GM18868 (cell line): ENCODE data around the gene NFATC1.

Source experiments
- ATAC-seq: cut with Tn5 transposase; IDR thresholded peaks from one replicate; pipeline ENCODE4 v1.9.1; 2021; ENCODE audit warnings: mild to moderate bottlenecking, moderate library complexity; ENCODE audit not compliant: unreplicated experiment

The NFATC1 gene

DNA sequence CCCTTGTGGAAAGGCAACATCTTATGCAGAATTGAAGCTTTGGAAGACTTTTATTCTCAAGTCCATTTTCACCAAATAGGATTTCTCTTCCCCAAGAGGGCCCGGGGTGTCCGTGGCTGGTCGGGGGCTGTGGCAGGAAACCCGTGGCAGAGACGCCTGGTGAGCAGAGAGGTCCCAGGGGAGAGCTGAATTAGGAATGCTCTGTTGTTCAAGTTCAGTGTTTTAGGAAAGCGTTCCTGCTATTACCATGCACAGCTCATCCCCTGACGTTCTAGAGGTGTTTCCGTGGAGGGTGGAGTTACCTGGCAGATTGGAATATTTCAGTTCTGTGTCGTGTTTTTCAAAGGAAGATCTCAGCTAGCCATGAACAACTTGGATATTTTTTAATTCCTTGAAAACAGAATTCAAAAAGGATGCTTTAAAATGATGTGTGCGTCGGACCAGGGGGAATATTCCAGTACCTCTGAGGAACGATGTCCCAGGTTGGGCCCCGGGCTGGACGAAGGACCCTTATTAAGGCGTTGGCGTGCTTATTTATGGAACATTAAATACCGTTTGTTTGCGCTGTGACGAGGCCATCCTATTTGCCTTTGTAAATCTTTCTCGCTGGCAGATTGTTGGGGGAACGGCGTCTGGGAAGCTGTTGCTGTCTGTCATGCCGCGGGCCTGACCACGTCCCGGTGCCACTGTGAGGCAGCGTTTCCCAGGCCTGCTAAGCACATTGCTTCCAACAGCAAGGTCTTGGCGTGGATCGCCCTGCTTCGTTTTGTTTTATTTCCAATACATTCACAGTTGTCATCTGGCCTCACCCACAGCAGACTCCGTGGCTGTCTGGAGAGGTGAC, 8.2 kb downstream of the NFATC1 start:
- no peak for ATAC-seq

DNA sequence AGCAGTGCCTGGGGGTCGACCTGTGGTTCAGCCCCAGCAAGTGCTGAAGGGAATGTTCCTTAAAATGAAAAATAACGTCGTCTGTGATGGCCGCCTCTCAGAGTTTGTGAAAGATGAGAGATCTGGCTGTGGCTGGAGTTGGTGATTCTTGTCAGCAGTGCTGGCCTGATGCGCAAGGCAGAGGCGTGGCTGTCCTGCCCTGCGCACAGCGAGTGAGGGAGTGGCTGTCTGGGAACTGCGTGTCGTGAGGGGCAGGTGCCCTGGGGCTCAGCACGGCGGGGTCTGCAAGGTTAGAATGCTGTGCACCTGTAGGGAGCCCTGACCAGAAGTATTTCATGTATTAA, 8.8 kb downstream of the NFATC1 start:
- ATAC-seq, result no peak

DNA sequence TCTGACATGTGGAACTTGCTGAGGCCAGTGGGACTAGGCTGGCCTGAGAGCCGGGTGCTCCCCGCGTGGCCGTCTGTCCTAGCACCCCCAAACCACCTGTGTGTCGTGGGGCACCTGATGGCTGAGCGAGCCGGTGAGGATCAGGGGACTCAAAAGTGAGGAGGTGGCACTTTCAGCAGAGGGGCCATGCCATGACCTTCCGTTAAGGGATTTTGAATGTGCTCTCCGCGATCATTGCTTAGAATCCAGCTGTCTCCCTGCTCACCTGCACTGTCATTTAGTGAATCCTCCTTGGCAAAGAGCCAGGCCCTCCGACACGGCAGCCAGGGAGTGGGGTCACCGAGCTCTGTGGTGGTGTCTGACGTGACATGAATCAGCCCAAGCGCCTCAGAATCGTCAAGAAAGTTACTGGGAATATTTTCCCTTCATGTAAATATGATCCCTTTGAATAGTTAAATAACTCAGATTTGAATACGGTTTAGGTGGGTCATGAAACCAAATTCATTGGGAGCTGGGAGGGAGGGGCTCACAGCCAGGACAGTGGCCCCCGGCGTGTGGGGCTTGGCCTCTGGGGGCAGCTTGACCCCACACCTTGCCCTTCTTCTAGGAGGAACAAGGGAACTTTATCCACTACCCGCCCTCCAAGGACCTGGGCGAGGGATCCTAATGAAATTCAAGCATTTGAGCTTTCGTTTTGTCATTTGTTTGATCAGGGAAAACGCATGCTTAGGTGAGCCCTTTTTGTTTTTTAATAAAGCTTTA, 9.5 kb downstream of the NFATC1 start:
- peak; percentile 0 for ATAC-seq

DNA sequence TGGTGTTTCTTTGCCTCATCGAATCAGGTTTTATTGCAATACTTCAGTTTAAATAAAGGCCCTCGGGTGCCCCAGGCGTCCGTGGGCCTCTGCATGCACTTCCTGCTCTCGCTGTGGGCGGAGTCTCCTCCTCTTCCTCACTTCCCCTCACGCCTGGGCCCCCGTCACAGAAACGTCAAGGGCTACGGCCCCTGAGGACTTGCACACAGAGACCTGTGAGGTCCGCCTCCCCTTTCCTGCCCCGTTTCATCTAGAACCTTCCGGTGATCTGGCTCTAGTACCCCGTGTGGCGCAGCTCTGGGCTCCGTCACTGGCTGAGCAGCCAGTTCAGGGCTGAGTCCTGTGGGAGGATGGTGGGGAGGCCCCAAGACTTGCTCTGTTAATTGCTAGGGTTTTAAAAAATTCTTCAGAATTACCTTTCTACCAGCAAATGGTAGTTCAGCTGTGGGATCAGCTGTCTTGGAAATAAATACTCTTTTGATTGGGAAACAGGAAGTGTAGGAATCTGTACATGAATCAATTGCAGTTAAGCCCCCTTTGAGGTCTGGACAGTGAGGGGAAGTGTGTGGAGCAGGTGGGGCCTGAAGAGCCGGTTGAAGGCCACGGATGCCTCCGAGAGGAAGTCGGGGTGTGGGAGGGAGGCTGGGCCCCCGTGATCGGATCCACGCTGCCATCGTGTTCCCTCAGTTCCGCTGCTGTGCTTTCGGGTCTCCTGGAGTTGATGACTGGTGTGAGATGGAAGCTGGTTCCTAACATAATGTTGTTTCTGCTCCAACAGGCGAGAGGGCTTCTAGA, 10.2 kb downstream of the NFATC1 start:
- peak; percentile 72 for ATAC-seq

DNA sequence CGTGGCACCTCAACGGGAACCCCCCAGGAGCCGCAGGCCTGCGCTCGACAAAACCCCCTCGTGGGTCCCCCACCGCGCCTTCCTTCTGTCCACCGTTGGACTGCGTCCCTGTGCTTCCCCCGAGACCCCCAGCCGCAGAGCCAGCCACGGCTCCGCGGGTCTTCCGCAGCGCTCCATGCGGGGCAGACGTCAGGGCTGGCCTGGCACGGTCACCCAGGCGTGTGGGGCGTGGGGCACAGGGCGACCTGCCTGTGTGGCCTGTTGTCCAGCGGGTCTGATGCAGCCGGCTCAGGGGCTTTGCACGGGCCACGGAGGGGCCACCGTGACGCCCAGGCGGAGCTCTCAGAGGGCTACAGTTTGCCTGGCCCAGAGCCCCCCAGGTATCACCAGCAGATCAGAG, 11.0 kb downstream of the NFATC1 start:
- ATAC-seq, result no peak

GRCh38 chr18:79409313-79409712, 13.6 kb downstream of the NFATC1 start:
- ATAC-seq, result no peak

GRCh38 chr18:79410171-79410641, 14.5 kb downstream of the NFATC1 start:
- no peak for ATAC-seq

DNA sequence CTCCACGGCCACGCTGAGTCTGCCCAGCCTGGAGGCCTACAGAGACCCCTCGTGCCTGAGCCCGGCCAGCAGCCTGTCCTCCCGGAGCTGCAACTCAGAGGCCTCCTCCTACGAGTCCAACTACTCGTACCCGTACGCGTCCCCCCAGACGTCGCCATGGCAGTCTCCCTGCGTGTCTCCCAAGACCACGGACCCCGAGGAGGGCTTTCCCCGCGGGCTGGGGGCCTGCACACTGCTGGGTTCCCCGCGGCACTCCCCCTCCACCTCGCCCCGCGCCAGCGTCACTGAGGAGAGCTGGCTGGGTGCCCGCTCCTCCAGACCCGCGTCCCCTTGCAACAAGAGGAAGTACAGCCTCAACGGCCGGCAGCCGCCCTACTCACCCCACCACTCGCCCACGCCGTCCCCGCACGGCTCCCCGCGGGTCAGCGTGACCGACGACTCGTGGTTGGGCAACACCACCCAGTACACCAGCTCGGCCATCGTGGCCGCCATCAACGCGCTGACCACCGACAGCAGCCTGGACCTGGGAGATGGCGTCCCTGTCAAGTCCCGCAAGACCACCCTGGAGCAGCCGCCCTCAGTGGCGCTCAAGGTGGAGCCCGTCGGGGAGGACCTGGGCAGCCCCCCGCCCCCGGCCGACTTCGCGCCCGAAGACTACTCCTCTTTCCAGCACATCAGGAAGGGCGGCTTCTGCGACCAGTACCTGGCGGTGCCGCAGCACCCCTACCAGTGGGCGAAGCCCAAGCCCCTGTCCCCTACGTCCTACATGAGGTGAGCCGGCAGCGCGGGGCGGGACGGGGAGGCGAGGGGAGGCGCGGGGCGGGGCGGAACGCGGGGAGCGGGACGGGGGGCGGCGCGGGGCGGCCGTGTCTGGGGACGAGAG, 15.2 kb downstream of the NFATC1 start:
- ATAC-seq, result no peak

- no peak for ATAC-seq
Measured at GRCh38 chr18:79411614-79412526, 16.1 kb downstream of the NFATC1 start.

- no peak for ATAC-seq
Measured at GRCh38 chr18:79413025-79413424, 17.3 kb downstream of the NFATC1 start.

DNA sequence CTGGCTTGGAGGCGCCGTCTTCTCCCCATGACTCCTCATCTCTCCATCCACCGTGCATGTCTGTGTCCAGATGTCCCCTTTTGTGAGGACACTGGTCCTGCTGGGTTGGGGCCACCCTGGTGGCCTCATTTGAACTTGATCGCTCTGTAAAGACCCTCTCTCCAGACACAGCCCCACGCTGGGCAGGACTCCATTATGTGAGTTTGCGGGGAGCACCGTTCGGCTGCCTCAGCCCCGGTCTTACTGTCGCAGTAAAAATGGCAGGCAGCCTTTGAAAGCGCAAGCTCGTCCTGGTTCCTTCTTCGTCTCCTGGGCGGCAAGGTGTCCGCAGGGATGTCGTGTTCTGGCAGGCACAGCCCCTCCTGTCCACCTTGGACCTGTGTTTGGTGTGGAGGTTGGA, 17.7 kb downstream of the NFATC1 start:
- no peak for ATAC-seq

DNA sequence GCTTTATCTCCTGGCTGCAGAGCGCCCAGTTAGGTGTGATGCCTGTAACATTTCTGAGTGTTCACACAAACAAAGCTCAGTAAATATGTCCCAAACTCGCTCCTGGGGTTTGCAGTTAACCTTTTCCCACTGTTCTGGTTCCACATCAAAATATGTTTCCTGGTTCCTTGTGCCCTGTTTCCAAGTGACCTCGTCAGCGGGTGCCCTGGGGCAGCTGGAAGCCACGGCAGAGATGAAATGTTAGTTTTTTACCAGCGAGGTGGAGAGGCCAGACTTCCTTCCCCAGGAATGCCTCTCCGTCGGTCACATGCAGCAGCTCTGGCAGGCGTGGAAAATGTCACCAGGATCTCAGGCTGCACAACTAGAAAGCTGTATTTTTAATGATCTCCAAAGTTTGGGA, 18.2 kb downstream of the NFATC1 start:
- no peak for ATAC-seq

- no peak for ATAC-seq
Measured at GRCh38 chr18:79416022-79416676, 20.4 kb downstream of the NFATC1 start.

- ATAC-seq, result no peak
Measured at GRCh38 chr18:79416677-79417052, 20.9 kb downstream of the NFATC1 start.

- no peak for ATAC-seq
Measured at GRCh38 chr18:79418236-79418635, 22.5 kb downstream of the NFATC1 start.

DNA sequence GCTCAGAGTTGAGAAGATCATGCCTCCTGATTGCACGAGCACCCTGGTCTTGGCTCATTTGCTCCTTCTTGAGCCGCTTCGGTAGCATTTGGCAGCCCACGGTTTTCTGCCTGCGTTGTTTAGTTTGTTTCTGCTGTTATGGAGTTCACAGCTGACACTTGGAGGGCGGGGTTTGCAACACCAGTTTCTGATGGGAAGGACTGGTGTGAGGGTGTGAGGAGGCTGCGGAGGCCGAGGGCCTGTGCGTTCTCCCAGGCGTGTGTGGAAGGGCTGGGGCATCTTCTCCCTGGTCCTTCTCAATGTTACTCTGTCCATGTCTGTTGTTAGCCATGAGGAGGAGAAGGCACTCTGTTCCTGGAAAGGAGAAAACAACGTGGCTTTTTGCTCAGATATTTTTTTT, 22.9 kb downstream of the NFATC1 start:
- no peak for ATAC-seq

GRCh38 chr18:79420033-79420745, 24.5 kb downstream of the NFATC1 start:
- no peak for ATAC-seq

- no peak for ATAC-seq
Measured at GRCh38 chr18:79421275-79421857, 25.6 kb downstream of the NFATC1 start.
